VCaP (cell line): ENCODE results near the gene DDX31.

Experiments
- H3K27ac ChIP-seq: fragments of 450-650 bp; 2 replicates; pipeline ENCODE4 v1.5.1; 2017
- CTCF ChIP-seq: fragments of 450-650 bp; conservative IDR thresholded peaks from 2 replicates; pipeline ENCODE4 v1.5.1; 2017; ENCODE audit warnings: mild to moderate bottlenecking, moderate library complexity

The DDX31 gene

GRCh38 chr9:132600326-132600984, 69.3 kb downstream of the DDX31 start:
- no peak for TF ChIP-seq CTCF
- no peak overlapping the region for H3K27ac ChIP-seq

- no peak for TF ChIP-seq CTCF
- no peak overlapping the region for H3K27ac ChIP-seq
Measured at GRCh38 chr9:132597073-132597775, 72.6 kb downstream of the DDX31 start.

- no peak overlapping the region for H3K27ac ChIP-seq
- no peak for TF ChIP-seq CTCF
Measured at GRCh38 chr9:132596200-132596599, 73.6 kb downstream of the DDX31 start.

GRCh38 chr9:132595319-132595718, 74.5 kb downstream of the DDX31 start:
- no peak for TF ChIP-seq CTCF
- no peak overlapping the region for H3K27ac ChIP-seq

GRCh38 chr9:132594412-132594811, 75.4 kb downstream of the DDX31 start:
- no peak for TF ChIP-seq CTCF
- H3K27ac ChIP-seq = no peak overlapping the region

- H3K27ac ChIP-seq = no peak overlapping the region
- TF ChIP-seq CTCF = no peak
Measured at GRCh38 chr9:132592451-132592850, 77.3 kb downstream of the DDX31 start.

- H3K27ac ChIP-seq = no peak overlapping the region
Measured at GRCh38 chr9:132591751-132592314, 78.0 kb downstream of the DDX31 start.

More at GRCh38 chr9:132591751-132592314, 78.0 kb downstream of the DDX31 start:
- TF ChIP-seq CTCF = no peak
